ENCODE measurements around the gene DNASE1L3. TPM values are rescaled to one million over a fixed set of nuclear protein-coding genes. Genes with fewer than 3 reads are reported as not detected.

DNASE1L3 gene
- total and polyA plus RNA-seq, 2 donors (not counting 1 experiment from before 2014, with no cell fraction given) = not detected

DNA sequence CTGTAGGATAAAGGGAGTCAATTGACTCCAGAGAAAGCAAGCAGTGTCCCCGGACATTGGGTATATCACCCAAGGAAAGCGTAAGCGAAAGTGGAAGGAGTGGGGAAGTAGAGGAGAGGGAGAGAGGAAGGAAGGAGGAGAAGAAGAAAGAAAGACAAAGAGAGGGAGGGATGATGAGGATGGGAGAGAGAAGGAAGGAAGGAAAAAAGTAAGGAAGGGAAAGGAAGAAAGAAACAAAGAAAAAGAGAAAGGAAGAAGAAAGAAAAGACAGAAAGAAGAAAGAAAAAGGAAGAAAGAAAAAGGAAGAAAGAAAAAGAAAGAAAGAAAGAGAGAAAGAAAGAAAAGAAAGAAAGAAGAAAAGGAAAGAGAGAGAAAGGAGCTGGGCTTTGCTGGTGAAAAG is 839 bp downstream of the DNASE1L3 start:
- Histone ChIP-seq H3K4me2 (ENCODE audit: extremely low read depth, insufficient read depth, low read length) (no peak overlapping the region), H3K9me3 (ENCODE audit: control insufficient read depth, insufficient read depth, low read depth, low read length) (no peaks in the 10 kb centered on the region), H3K9ac (ENCODE audit: insufficient read depth, low read length) (no peak overlapping the region), H4K20me1 (ENCODE audit: control insufficient read depth, extremely low read depth, insufficient read depth, low read length) (no peaks in the 10 kb centered on the region), H3K4me1 (ENCODE audit: control insufficient read depth, extremely low read depth, insufficient read depth, low read length) (peaks cover 2% of the 10 kb centered on the region), H3K27ac (ENCODE audit: insufficient read depth, low read length) (no peak overlapping the region), H2AFZ (ENCODE audit: low read length) (no peak overlapping the region), H3K4me3 (replicated peaks in 1 of 4; ENCODE audit: control extremely low read depth in 1 of 4, insufficient read depth in 1 of 4, low read depth in 3 of 4, low read length in 4 of 4) (no peak overlapping the region), H3K36me3 (ENCODE audit: control insufficient read depth, insufficient read depth, low read length) (no peaks in the 10 kb centered on the region), H3K27me3 (ENCODE audit: control insufficient read depth, insufficient read depth, low read length) (peaks cover 19% of the 10 kb centered on the region), H3K79me2 (ENCODE audit: control insufficient read depth, insufficient read depth, low read length) (no peaks in the 10 kb centered on the region)
- no peak for DNase-seq (ENCODE audit: low read depth in 2 of 2)
- TF ChIP-seq, protein P1, sequence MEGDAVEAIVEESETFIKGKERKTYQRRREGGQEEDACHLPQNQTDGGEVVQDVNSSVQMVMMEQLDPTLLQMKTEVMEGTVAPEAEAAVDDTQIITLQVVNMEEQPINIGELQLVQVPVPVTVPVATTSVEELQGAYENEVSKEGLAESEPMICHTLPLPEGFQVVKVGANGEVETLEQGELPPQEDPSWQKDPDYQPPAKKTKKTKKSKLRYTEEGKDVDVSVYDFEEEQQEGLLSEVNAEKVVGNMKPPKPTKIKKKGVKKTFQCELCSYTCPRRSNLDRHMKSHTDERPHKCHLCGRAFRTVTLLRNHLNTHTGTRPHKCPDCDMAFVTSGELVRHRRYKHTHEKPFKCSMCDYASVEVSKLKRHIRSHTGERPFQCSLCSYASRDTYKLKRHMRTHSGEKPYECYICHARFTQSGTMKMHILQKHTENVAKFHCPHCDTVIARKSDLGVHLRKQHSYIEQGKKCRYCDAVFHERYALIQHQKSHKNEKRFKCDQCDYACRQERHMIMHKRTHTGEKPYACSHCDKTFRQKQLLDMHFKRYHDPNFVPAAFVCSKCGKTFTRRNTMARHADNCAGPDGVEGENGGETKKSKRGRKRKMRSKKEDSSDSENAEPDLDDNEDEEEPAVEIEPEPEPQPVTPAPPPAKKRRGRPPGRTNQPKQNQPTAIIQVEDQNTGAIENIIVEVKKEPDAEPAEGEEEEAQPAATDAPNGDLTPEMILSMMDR (conservative IDR thresholded peaks at IDR 0.05 in 1 of 2, IDR thresholded peaks at IDR 0.05 in 1 of 2; ENCODE audit: low read depth in 1 of 2, low read length in 2 of 2) = no peak
- no peak for TF ChIP-seq EZH2 (IDR thresholded peaks at IDR 0.05; ENCODE audit: low read length, missing control alignments)

DNA sequence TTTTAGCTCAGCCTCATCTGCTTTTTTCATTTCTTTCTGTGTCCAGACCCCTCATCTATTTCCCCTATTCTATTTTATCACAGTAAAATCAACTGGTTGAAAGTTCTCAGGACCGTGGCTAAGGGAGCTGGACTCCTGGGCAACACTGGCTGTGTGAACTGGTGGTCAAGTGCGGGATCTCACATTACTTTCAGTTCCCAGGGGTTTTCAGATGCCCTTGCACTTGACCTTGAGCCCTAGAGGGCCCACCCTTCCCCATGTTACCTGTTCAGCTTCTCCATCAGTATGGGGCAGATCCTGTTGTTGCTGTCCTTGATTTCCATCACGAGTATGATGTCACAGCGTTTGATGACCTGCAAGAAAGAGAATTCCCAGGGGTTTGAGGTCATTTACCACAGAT is 2.8 kb downstream of the DNASE1L3 start:
- H4K20me1 ChIP-seq (ENCODE audit: control insufficient read depth, extremely low read depth, insufficient read depth, low read length) = no peaks in the 10 kb centered on the region
- H2AFZ ChIP-seq (ENCODE audit: low read length) = no peak overlapping the region
- H3K27ac ChIP-seq (ENCODE audit: insufficient read depth, low read length) = no peak overlapping the region
- H3K79me2 ChIP-seq (ENCODE audit: control insufficient read depth, insufficient read depth, low read length) = no peaks in the 10 kb centered on the region
- no peak overlapping the region for H3K9ac ChIP-seq (ENCODE audit: insufficient read depth, low read length)
- TF ChIP-seq, protein P1 (conservative IDR thresholded peaks at IDR 0.05 in 1 of 2, IDR thresholded peaks at IDR 0.05 in 1 of 2; ENCODE audit: low read depth in 1 of 2, low read length in 2 of 2) = no peak
- TF ChIP-seq EZH2 (IDR thresholded peaks at IDR 0.05; ENCODE audit: low read length, missing control alignments) = no peak
- no peak overlapping the region for H3K4me3 ChIP-seq (replicated peaks in 1 of 4; ENCODE audit: control extremely low read depth in 1 of 4, insufficient read depth in 1 of 4, low read depth in 3 of 4, low read length in 4 of 4)
- H3K9me3 ChIP-seq (ENCODE audit: control insufficient read depth, insufficient read depth, low read depth, low read length) = no peaks in the 10 kb centered on the region
- H3K4me2 ChIP-seq (ENCODE audit: extremely low read depth, insufficient read depth, low read length) = no peak overlapping the region
- H3K36me3 ChIP-seq (ENCODE audit: control insufficient read depth, insufficient read depth, low read length) = no peaks in the 10 kb centered on the region
- peaks cover 17% of the 10 kb centered on the region for H3K27me3 ChIP-seq (ENCODE audit: control insufficient read depth, insufficient read depth, low read length)
- peaks cover 2% of the 10 kb centered on the region for H3K4me1 ChIP-seq (ENCODE audit: control insufficient read depth, extremely low read depth, insufficient read depth, low read length)
- no peak for DNase-seq (ENCODE audit: low read depth in 2 of 2)

DNA sequence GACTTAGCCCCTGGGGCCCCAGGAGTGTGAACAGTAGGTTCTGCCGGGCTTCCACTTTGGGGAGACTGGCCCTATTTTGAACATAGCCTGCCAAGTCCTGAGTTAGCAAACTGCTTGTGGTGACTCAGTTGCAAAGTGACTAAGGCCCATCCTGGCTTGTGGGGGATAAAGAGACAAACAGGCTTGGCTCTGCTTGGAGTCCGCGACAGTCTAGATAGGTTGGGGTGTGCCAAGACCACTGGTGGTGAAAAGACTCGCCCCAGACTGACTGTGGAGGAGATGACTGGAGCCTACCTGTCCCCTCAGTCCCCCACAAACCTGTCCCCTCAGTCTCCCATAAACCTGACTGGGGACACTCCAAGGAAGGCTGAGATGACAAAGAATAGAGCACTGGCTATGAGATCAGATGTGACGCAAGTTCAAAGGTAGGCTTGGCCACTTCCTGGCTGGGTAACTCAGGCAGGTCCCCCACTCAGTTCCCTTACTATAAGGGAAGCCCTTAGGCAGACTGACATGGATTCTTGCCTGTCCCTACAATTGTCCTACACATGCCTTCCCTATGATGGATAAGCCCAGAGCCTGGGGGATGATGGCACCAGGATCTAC is 4.3 kb downstream of the DNASE1L3 start:
- H3K79me2 ChIP-seq (ENCODE audit: control insufficient read depth, insufficient read depth, low read length) = no peaks in the 10 kb centered on the region
- no peak overlapping the region for H2AFZ ChIP-seq (ENCODE audit: low read length)
- H3K9ac ChIP-seq (ENCODE audit: insufficient read depth, low read length) = no peak overlapping the region
- TF ChIP-seq, protein P1 (conservative IDR thresholded peaks at IDR 0.05 in 1 of 2, IDR thresholded peaks at IDR 0.05 in 1 of 2; ENCODE audit: low read depth in 1 of 2, low read length in 2 of 2) = no peak
- TF ChIP-seq EZH2 (IDR thresholded peaks at IDR 0.05; ENCODE audit: low read length, missing control alignments) = no peak
- no peak overlapping the region for H3K27ac ChIP-seq (ENCODE audit: insufficient read depth, low read length)
- no peaks in the 10 kb centered on the region for H4K20me1 ChIP-seq (ENCODE audit: control insufficient read depth, extremely low read depth, insufficient read depth, low read length)
- H3K4me3 ChIP-seq (replicated peaks in 1 of 4; ENCODE audit: control extremely low read depth in 1 of 4, insufficient read depth in 1 of 4, low read depth in 3 of 4, low read length in 4 of 4) = no peak overlapping the region
- H3K9me3 ChIP-seq (ENCODE audit: control insufficient read depth, insufficient read depth, low read depth, low read length) = no peaks in the 10 kb centered on the region
- H3K4me2 ChIP-seq (ENCODE audit: extremely low read depth, insufficient read depth, low read length) = no peak overlapping the region
- no peaks in the 10 kb centered on the region for H3K36me3 ChIP-seq (ENCODE audit: control insufficient read depth, insufficient read depth, low read length)
- DNase-seq (ENCODE audit: low read depth in 2 of 2) = peak; percentile 17 to 61
- H3K27me3 ChIP-seq (ENCODE audit: control insufficient read depth, insufficient read depth, low read length) = peaks cover 17% of the 10 kb centered on the region
- peaks cover 2% of the 10 kb centered on the region for H3K4me1 ChIP-seq (ENCODE audit: control insufficient read depth, extremely low read depth, insufficient read depth, low read length)

Data from fibroblast of lung (primary cell).